ENCODE measurements around the gene RPL29. TPM values are rescaled to one million over a fixed set of nuclear protein-coding genes. Genes with fewer than 3 reads are reported as not detected.

RPL29 gene
- total and polyA plus RNA-seq, 2 of the 13 experiments (the other 11 are each of a cell fraction or from before 2014, with no cell fraction given) = 1,348 to 2,263 TPM

- TF ChIP-seq BCLAF1 (IDR thresholded peaks at IDR 0.05) (no peak), ZNF772 (CRISPR knock-in tag; IDR thresholded peaks at IDR 0.05) (0 out of 2 replicates have a peak, but pooled peaks have one; percentile 25), MTERF4 (CRISPR knock-in tag; IDR thresholded peaks at IDR 0.05) (no peak), TCF7 (IDR thresholded peaks at IDR 0.05; ENCODE audit: low read depth) (no peak), MAF1 (CRISPR knock-in tag; IDR thresholded peaks at IDR 0.05; ENCODE audit: borderline replicate concordance) (no peak), ZNF20 (CRISPR knock-in tag; IDR thresholded peaks at IDR 0.05) (no peak), SALL1 (CRISPR knock-in tag; IDR thresholded peaks at IDR 0.05) (no peak), ZNF562 (CRISPR knock-in tag; IDR thresholded peaks at IDR 0.05; ENCODE audit: borderline replicate concordance) (no peak), ZFAT (CRISPR knock-in tag; conservative IDR thresholded peaks at IDR 0.05) (no peak), FOSL2 (CRISPR knock-in tag; IDR thresholded peaks at IDR 0.05) (peak; percentile 57), TRIM22 (IDR thresholded peaks at IDR 0.05) (no peak), ZMYM3 (CRISPR knock-in tag; IDR thresholded peaks at IDR 0.05) (no peak), RELA (CRISPR knock-in tag; IDR thresholded peaks at IDR 0.05) (no peak), ZNF569 (CRISPR knock-in tag; IDR thresholded peaks at IDR 0.05; ENCODE audit: borderline replicate concordance) (no peak), GLMP (CRISPR knock-in tag; IDR thresholded peaks at IDR 0.05; ENCODE audit: borderline replicate concordance) (no peak), ZNF558 (CRISPR knock-in tag; IDR thresholded peaks at IDR 0.05; ENCODE audit: borderline replicate concordance) (no peak), ZNF670 (CRISPR knock-in tag; IDR thresholded peaks at IDR 0.05; ENCODE audit: borderline replicate concordance) (no peak), ZNF232 (CRISPR knock-in tag; IDR thresholded peaks at IDR 0.05; ENCODE audit: borderline replicate concordance) (no peak; the same call in 1 of the 2 replicates), MIER3 (CRISPR knock-in tag; IDR thresholded peaks at IDR 0.05; ENCODE audit: borderline replicate concordance) (no peak), ZNF138 (CRISPR knock-in tag; IDR thresholded peaks at IDR 0.05; ENCODE audit: low read depth) (no peak), ATF2 (CRISPR knock-in tag; IDR thresholded peaks at IDR 0.05) (peak; percentile 55; the same call in 1 of the 2 replicates), ZNF207 (IDR thresholded peaks at IDR 0.05; ENCODE audit: borderline replicate concordance) (no peak)
Observed at GRCh38 chr3:52001443-52001974, 5.8 kb upstream of the RPL29 start (continued).

Measured in HepG2 (cell line).